HepG2 (cell line): ENCODE measurements around the gene CCN2. TPM values are rescaled to one million over a fixed set of nuclear protein-coding genes. Genes with fewer than 3 reads are reported as not detected.

Experiments
- CCAR2 ChIP-seq: fragments of 200-400 bp; formaldehyde crosslinking; optimal IDR thresholded peaks from 2 replicates; pipeline ENCODE3; 2018; ENCODE audit warnings: low read depth, mild to moderate bottlenecking, low read length, moderate library complexity
- ETV6 ChIP-seq: sonication (generic); formaldehyde crosslinking; conservative IDR thresholded peaks from 2 replicates; pipeline ENCODE4 v1.4.0; 2020; ENCODE audit warnings: missing genetic modification reagents
- FOXK2 ChIP-seq: fragments of 450-650 bp; IDR thresholded peaks from 2 replicates; pipeline ENCODE4 v1.6.1; 2016
- GATAD1 ChIP-seq: IDR thresholded peaks from 2 replicates; pipeline ENCODE4 v1.6.1; 2016; ENCODE audit warnings: missing genetic modification reagents, missing compliant biosample characterization
- GLMP ChIP-seq: sonication (generic); formaldehyde crosslinking; IDR thresholded peaks from 2 replicates; pipeline ENCODE4 v1.9.0; 2021; ENCODE audit warnings: missing genetic modification reagents, mild to moderate bottlenecking, borderline replicate concordance
- HMG20B ChIP-seq: conservative IDR thresholded peaks from 2 replicates; pipeline ENCODE4 v1.6.1; 2016; ENCODE audit warnings: missing genetic modification reagents, missing compliant biosample characterization
- ISL2 ChIP-seq: sonication (generic); formaldehyde crosslinking; IDR thresholded peaks from 2 replicates; pipeline ENCODE4 v1.5.0; 2020; ENCODE audit warnings: missing genetic modification reagents
- KDM5A ChIP-seq: fragments of 200-600 bp; sonication (generic); IDR thresholded peaks from 2 replicates; pipeline ENCODE4 v1.7.0; 2018; ENCODE audit warnings: antibody characterized with exemption, mild to moderate bottlenecking, low read length, borderline replicate concordance
- PITX1 ChIP-seq: sonication (generic); formaldehyde crosslinking; IDR thresholded peaks from 2 replicates; pipeline ENCODE4 v1.5.1; 2020; ENCODE audit warnings: mild to moderate bottlenecking, missing genetic modification reagents
- RELA ChIP-seq: sonication (generic); formaldehyde crosslinking; IDR thresholded peaks from 2 replicates; pipeline ENCODE4 v1.4.0; 2020; ENCODE audit warnings: missing genetic modification reagents
- RNF2 ChIP-seq: fragments of 450-650 bp; conservative IDR thresholded peaks from 2 replicates; pipeline ENCODE4 v1.6.1; 2016; ENCODE audit warnings: low read depth
- SMARCC2 ChIP-seq: fragments of 450-650 bp; IDR thresholded peaks from 2 replicates; pipeline ENCODE4 v1.6.1; 2017; ENCODE audit warnings: antibody characterized with exemption, mild to moderate bottlenecking
- ZBTB26 ChIP-seq: IDR thresholded peaks from 2 replicates; pipeline ENCODE4 v1.6.1; 2016; ENCODE audit warnings: missing compliant biosample characterization, missing genetic modification reagents, borderline replicate concordance
- ZBTB3 ChIP-seq: sonication (generic); formaldehyde crosslinking; IDR thresholded peaks from 2 replicates; pipeline ENCODE4 v1.4.0; 2020; ENCODE audit warnings: low read depth, mild to moderate bottlenecking, moderate library complexity, missing genetic modification reagents, borderline replicate concordance
- ZNF235 ChIP-seq: sonication (generic); formaldehyde crosslinking; IDR thresholded peaks from 2 replicates; pipeline ENCODE4 v1.8.1; 2023; ENCODE audit warnings: mild to moderate bottlenecking, missing genetic modification reagents, borderline replicate concordance
- ZNF30 ChIP-seq: sonication (generic); formaldehyde crosslinking; IDR thresholded peaks from 2 replicates; pipeline ENCODE4 v1.5.0; 2020; ENCODE audit warnings: mild to moderate bottlenecking, missing genetic modification reagents
- ZNF335 ChIP-seq: sonication (generic); formaldehyde crosslinking; IDR thresholded peaks from 2 replicates; pipeline ENCODE4 v1.4.0; 2020; ENCODE audit warnings: missing genetic modification reagents
- ZNF354B ChIP-seq: sonication (generic); formaldehyde crosslinking; IDR thresholded peaks from 2 replicates; pipeline ENCODE4 v1.8.0; 2022; ENCODE audit warnings: mild to moderate bottlenecking, missing genetic modification reagents
- ZNF616 ChIP-seq: sonication (generic); formaldehyde crosslinking; IDR thresholded peaks from 2 replicates; pipeline ENCODE4 v1.5.0; 2020; ENCODE audit warnings: low read depth, mild to moderate bottlenecking, missing genetic modification reagents
- ZNF747 ChIP-seq: sonication (generic); formaldehyde crosslinking; IDR thresholded peaks from 2 replicates; pipeline ENCODE4 v1.8.1; 2023; ENCODE audit warnings: missing genetic modification reagents, mild to moderate bottlenecking, borderline replicate concordance
- polyA plus RNA-seq, 8 experiments: library from polyadenylated mRNA; depleted of rRNA in 3 of 8; stranded (reverse) in 7 of 8; unstranded in 1 of 8; fragments of >200 nt; fragmentation: Illumina TruSeq in 4 of 8; extraction: Trizol in 4 of 8; gene quantifications; 2 replicates each; pipeline versions ENCODE4 v1.2.1 to v1.2.3, GENCODE V29; 2011 to 2016; ENCODE audit warnings: low read depth in 4 of 8, missing spikeins in 1 of 8, mixed read lengths in 1 of 8; ENCODE audit not compliant: insufficient read depth in 1 of 8
- total RNA-seq, 5 experiments: library from RNA; depleted of rRNA; stranded (reverse); fragments of >200 nt; fragmentation: Illumina TruSeq; extraction: Trizol; gene quantifications; 2 replicates each; pipeline ENCODE4 v1.2.3, GENCODE V29; 2016; ENCODE audit warnings: low read depth in 1 of 5
- TF ChIP-seq, protein P1 (sequence below): sonication (generic); formaldehyde crosslinking; IDR thresholded peaks from 2 replicates; pipeline ENCODE4 v1.4.0; 2020; ENCODE audit warnings: missing genetic modification reagents
- TF ChIP-seq, protein P2 (sequence below): IDR thresholded peaks from 2 replicates; pipeline ENCODE4 v1.6.1; 2016; ENCODE audit warnings: missing genetic modification reagents, missing compliant biosample characterization

Gene CCN2
- total and polyA plus RNA-seq, 2 of the 13 experiments (the other 11 are each of a cell fraction or from before 2014, with no cell fraction given): 34.7 to 316 TPM

DNA sequence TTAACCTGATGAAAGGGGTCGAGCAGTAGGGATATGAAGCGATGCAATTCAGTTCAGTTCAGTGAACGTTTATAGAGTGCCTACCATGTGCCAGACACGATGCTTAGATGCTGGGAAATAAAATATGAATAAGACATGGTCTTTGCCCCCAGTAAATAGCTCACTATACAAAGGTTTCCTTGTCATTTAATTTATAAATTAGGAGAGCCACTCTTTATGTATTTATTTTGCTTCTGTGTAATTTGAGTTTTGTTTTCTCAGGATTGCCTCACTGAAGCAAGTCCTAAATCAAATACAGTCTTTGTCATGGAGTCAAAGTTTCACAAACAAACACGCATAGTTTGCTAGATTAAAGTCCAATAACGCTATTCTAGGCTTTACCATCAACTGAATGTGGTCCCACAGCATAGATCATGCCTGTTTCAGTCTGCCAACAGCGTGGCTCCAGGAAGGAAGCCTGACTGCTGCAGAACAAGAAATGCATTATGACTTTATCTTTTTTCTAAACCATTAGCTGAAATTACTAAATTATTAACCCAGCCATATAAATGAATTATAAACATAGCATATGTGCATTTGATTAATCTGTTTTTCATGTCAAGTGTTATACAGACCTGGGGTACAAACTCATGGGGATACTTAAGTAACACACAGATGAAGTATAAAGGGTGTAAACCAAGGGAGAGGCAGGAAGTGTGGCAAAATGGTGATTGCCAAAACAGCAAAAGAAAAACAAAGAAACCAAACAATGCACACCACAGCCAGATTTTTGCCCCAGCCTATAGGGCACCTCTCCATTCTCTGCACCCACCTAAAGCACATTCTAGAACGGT, 29.8 kb upstream of the CCN2 start (continued):
- TF ChIP-seq, protein P1, sequence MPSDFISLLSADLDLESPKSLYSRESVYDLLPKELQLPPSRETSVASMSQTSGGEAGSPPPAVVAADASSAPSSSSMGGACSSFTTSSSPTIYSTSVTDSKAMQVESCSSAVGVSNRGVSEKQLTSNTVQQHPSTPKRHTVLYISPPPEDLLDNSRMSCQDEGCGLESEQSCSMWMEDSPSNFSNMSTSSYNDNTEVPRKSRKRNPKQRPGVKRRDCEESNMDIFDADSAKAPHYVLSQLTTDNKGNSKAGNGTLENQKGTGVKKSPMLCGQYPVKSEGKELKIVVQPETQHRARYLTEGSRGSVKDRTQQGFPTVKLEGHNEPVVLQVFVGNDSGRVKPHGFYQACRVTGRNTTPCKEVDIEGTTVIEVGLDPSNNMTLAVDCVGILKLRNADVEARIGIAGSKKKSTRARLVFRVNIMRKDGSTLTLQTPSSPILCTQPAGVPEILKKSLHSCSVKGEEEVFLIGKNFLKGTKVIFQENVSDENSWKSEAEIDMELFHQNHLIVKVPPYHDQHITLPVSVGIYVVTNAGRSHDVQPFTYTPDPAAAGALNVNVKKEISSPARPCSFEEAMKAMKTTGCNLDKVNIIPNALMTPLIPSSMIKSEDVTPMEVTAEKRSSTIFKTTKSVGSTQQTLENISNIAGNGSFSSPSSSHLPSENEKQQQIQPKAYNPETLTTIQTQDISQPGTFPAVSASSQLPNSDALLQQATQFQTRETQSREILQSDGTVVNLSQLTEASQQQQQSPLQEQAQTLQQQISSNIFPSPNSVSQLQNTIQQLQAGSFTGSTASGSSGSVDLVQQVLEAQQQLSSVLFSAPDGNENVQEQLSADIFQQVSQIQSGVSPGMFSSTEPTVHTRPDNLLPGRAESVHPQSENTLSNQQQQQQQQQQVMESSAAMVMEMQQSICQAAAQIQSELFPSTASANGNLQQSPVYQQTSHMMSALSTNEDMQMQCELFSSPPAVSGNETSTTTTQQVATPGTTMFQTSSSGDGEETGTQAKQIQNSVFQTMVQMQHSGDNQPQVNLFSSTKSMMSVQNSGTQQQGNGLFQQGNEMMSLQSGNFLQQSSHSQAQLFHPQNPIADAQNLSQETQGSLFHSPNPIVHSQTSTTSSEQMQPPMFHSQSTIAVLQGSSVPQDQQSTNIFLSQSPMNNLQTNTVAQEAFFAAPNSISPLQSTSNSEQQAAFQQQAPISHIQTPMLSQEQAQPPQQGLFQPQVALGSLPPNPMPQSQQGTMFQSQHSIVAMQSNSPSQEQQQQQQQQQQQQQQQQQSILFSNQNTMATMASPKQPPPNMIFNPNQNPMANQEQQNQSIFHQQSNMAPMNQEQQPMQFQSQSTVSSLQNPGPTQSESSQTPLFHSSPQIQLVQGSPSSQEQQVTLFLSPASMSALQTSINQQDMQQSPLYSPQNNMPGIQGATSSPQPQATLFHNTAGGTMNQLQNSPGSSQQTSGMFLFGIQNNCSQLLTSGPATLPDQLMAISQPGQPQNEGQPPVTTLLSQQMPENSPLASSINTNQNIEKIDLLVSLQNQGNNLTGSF (CRISPR knock-in tag): no peak
- TF ChIP-seq ZNF747 (CRISPR knock-in tag): peak; percentile 97
- TF ChIP-seq GLMP (CRISPR knock-in tag): no peak
- TF ChIP-seq GATAD1 (CRISPR knock-in tag): peak; percentile 52; the same call in 1 of the 2 replicates
- TF ChIP-seq CCAR2: no peak
- TF ChIP-seq, protein P2, sequence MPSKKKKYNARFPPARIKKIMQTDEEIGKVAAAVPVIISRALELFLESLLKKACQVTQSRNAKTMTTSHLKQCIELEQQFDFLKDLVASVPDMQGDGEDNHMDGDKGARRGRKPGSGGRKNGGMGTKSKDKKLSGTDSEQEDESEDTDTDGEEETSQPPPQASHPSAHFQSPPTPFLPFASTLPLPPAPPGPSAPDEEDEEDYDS (CRISPR knock-in tag): peak; percentile 92
- TF ChIP-seq RNF2: peak; percentile 89
- peak; percentile 55; the same call in 1 of the 2 replicates for TF ChIP-seq ZNF335
- peak; percentile 66; the same call in 1 of the 2 replicates for TF ChIP-seq ZNF616 (CRISPR knock-in tag)
- peak; percentile 30; the same call in 1 of the 2 replicates for TF ChIP-seq KDM5A
- 0 out of 2 replicates have a peak, but pooled peaks have one; percentile 9 for TF ChIP-seq ZBTB3 (CRISPR knock-in tag)
- no peak for TF ChIP-seq ZNF30 (CRISPR knock-in tag)
- no peak for TF ChIP-seq RELA
- TF ChIP-seq HMG20B: no peak; the same call in 1 of the 2 replicates
- TF ChIP-seq ISL2: peak; percentile 98
- TF ChIP-seq ETV6 (CRISPR knock-in tag): no peak
- TF ChIP-seq ZBTB26: peak; percentile 69; the same call in 1 of the 2 replicates
- peak; percentile 95 for TF ChIP-seq PITX1
- TF ChIP-seq ZNF235 (CRISPR knock-in tag): no peak
- peak; percentile 40; the same call in 1 of the 2 replicates for TF ChIP-seq FOXK2
- 0 out of 2 replicates have a peak, but pooled peaks have one; percentile 17 for TF ChIP-seq ZNF354B (CRISPR knock-in tag)
- TF ChIP-seq SMARCC2: peak; percentile 95
